Measurements from ENCODE around the gene C22orf39.

C22orf39 gene, protein sequence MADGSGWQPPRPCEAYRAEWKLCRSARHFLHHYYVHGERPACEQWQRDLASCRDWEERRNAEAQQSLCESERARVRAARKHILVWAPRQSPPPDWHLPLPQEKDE

DNA sequence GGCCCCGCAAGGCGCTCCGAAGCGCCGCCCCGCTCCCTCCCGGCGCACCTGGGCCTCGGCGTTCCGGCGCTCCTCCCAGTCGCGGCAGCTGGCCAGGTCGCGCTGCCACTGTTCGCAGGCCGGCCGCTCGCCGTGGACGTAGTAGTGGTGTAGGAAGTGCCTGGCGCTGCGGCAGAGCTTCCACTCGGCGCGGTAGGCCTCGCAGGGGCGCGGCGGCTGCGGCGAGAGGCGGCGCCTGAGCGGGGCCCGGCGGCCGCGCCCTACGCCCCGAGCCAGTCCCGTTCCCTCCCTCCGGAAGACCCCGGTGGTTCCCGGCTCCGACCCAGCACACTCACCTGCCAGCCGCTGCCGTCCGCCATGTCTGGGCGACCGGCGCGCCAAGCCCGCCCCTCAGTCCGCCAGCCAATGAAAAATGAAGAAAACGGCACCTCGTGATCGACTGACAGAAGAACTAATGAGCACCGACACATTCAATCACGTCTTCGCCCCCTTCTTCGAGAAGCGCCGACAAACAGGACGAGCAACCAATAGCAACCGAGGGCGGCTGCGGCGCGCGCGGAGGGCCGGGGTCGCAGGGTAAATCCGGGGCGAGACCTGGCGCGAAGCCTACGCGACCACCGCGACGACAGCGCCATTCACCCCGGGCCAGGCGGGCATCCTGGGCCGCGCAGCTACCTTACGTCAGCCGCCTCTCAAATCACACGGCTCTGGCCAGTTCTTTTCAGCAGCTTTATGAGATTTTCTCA is at the start of gene C22orf39:
Gene C22orf39, minus strand, starts transcription at position 382 of the 746 bp plus-strand sequence. Its CDS starts 23 bp downstream, at position 359.
- Histone ChIP-seq H3K4me1 (ENCODE audit: control insufficient read depth, low read length) (peaks cover 24% of the 10 kb centered on the region), H3K27ac (ENCODE audit: low read depth, low read length) (peak within 1 kb of the TSS; percentile 78), H3K79me2 (ENCODE audit: control insufficient read depth, low read length) (peaks cover 72% of the 10 kb centered on the region), H3K4me3 (ENCODE audit: low read length) (peak within 1 kb of the TSS; percentile 97), H3K9me3 (ENCODE audit: control insufficient read depth, insufficient read depth, low read length) (no peaks in the 10 kb centered on the region), H3K9me2 (replicated peaks; ENCODE audit: control insufficient read depth, low read length) (no peaks in the 10 kb centered on the region), H3F3A (ENCODE audit: control insufficient read depth, insufficient read depth) (peaks cover 10% of the 10 kb centered on the region; the same call in 1 of the 2 replicates), H4K20me1 (ENCODE audit: control insufficient read depth, insufficient read depth, low read depth, low read length) (0 out of 2 replicates have a peak, but pooled peaks cover 12% of the 10 kb centered on the region), H3K4me2 (ENCODE audit: low read length) (peak within 1 kb of the TSS; percentile 98), H3K36me3 (ENCODE audit: control insufficient read depth, low read length) (peaks cover 69% of the 10 kb centered on the region), H3K27me3 (ENCODE audit: control insufficient read depth, low read length) (no peaks in the 10 kb centered on the region)
- TF ChIP-seq EZH2phosphoT487 (IDR thresholded peaks at IDR 0.05; ENCODE audit: borderline replicate concordance, low read length), result no peak
- TF ChIP-seq, protein P1, sequence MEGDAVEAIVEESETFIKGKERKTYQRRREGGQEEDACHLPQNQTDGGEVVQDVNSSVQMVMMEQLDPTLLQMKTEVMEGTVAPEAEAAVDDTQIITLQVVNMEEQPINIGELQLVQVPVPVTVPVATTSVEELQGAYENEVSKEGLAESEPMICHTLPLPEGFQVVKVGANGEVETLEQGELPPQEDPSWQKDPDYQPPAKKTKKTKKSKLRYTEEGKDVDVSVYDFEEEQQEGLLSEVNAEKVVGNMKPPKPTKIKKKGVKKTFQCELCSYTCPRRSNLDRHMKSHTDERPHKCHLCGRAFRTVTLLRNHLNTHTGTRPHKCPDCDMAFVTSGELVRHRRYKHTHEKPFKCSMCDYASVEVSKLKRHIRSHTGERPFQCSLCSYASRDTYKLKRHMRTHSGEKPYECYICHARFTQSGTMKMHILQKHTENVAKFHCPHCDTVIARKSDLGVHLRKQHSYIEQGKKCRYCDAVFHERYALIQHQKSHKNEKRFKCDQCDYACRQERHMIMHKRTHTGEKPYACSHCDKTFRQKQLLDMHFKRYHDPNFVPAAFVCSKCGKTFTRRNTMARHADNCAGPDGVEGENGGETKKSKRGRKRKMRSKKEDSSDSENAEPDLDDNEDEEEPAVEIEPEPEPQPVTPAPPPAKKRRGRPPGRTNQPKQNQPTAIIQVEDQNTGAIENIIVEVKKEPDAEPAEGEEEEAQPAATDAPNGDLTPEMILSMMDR (IDR thresholded peaks at IDR 0.05; ENCODE audit: low read depth, low read length, poor library complexity, severe bottlenecking), result no peak

DNA sequence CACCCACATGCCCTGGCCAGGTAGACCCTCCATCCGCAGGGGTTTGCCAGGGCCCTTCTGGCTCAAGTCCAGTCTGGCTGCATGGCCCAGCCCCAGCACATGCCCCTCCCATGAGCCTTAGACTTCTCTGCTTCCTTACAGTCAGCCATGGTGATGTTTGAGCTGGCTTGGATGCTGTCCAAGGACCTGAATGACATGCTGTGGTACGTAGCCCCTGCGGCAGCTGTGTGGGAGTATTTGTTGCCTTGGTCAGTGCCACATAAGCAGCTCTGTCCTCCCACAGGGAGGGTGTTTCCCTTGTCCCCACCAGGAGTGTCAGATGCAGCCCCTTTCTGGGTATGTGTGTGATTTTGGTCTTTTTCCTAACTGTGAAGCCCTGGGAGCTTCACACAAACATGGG is 49.7 kb upstream of the C22orf39 start:
- Histone ChIP-seq H3K27ac (ENCODE audit: low read depth, low read length) (no peak overlapping the region), H3K4me3 (ENCODE audit: low read length) (no peak overlapping the region), H3K9me2 (replicated peaks; ENCODE audit: control insufficient read depth, low read length) (no peaks in the 10 kb centered on the region), H3F3A (ENCODE audit: control insufficient read depth, insufficient read depth) (peaks cover 3% of the 10 kb centered on the region; the same call in 1 of the 2 replicates), H3K4me1 (ENCODE audit: control insufficient read depth, low read length) (no peaks in the 10 kb centered on the region), H3K79me2 (ENCODE audit: control insufficient read depth, low read length) (peaks cover 10% of the 10 kb centered on the region), H3K9me3 (ENCODE audit: control insufficient read depth, insufficient read depth, low read length) (no peaks in the 10 kb centered on the region), H3K4me2 (ENCODE audit: low read length) (no peak overlapping the region), H3K27me3 (ENCODE audit: control insufficient read depth, low read length) (no peaks in the 10 kb centered on the region), H4K20me1 (ENCODE audit: control insufficient read depth, insufficient read depth, low read depth, low read length) (peaks cover 5% of the 10 kb centered on the region; the same call in 1 of the 2 replicates), H3K36me3 (ENCODE audit: control insufficient read depth, low read length) (peaks cover 85% of the 10 kb centered on the region)
- TF ChIP-seq, protein P1 (IDR thresholded peaks at IDR 0.05; ENCODE audit: low read depth, low read length, poor library complexity, severe bottlenecking), result no peak
- no peak for TF ChIP-seq EZH2phosphoT487 (IDR thresholded peaks at IDR 0.05; ENCODE audit: borderline replicate concordance, low read length)

DNA sequence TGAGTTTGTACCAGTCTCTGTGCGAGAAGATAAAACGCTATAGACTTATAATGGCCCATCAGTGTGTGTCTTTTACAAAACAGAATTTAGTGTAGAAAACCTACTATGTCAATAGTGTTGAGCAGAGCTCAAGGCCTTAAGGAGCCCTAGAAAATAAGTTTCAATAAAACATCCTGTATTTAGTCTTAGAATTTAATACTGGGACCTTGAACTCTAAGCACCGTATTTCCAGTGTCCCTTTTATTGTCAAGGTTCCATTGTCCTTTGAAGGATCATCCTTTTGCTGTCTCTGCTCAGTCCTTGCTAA is 48.8 kb upstream of the C22orf39 start:
- Histone ChIP-seq H3K4me2 (ENCODE audit: low read length) (no peak overlapping the region), H3K9me3 (ENCODE audit: control insufficient read depth, insufficient read depth, low read length) (no peaks in the 10 kb centered on the region), H3K36me3 (ENCODE audit: control insufficient read depth, low read length) (peaks cover 89% of the 10 kb centered on the region), H3K27ac (ENCODE audit: low read depth, low read length) (no peak overlapping the region), H3K27me3 (ENCODE audit: control insufficient read depth, low read length) (no peaks in the 10 kb centered on the region), H3K9me2 (replicated peaks; ENCODE audit: control insufficient read depth, low read length) (no peaks in the 10 kb centered on the region), H3K4me1 (ENCODE audit: control insufficient read depth, low read length) (no peaks in the 10 kb centered on the region), H3K4me3 (ENCODE audit: low read length) (no peak overlapping the region), H3F3A (ENCODE audit: control insufficient read depth, insufficient read depth) (no peaks in the 10 kb centered on the region), H3K79me2 (ENCODE audit: control insufficient read depth, low read length) (peaks cover 14% of the 10 kb centered on the region), H4K20me1 (ENCODE audit: control insufficient read depth, insufficient read depth, low read depth, low read length) (peaks cover 5% of the 10 kb centered on the region; the same call in 1 of the 2 replicates)
- TF ChIP-seq, protein P1 (IDR thresholded peaks at IDR 0.05; ENCODE audit: low read depth, low read length, poor library complexity, severe bottlenecking), result no peak
- TF ChIP-seq EZH2phosphoT487 (IDR thresholded peaks at IDR 0.05; ENCODE audit: borderline replicate concordance, low read length), result no peak
